ENCODE measurements around the gene PLCB1.
"Not testable (repeated sequence)": the region's sequence is repeated elsewhere in the genome, so short reads cannot be mapped to it uniquely, and the experiment has no call there.

The PLCB1 gene

GRCh38 chr20:8571611-8572010 is 439.5 kb downstream of the PLCB1 start:
- FAIRE-seq = no peak

DNA sequence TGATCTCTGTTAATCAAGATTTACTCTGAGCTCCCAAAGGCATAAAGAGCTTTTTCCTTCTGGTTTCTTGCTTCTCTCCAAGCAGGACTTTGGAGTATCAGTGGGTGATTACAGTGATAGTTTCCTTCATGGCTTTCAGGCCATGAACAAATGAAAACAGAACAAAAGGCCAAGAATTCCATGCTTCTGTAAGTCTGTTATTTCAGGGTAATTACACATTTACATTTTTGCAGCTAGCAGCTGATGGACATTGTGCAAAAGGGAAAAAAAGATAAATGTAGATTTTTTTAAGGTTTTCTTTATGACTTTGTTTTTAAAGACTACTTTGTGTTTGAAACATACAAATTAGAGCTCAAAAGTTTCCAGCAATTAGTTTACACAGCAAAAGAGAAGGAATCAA is 441.6 kb downstream of the PLCB1 start:
- no peak for FAIRE-seq

DNA sequence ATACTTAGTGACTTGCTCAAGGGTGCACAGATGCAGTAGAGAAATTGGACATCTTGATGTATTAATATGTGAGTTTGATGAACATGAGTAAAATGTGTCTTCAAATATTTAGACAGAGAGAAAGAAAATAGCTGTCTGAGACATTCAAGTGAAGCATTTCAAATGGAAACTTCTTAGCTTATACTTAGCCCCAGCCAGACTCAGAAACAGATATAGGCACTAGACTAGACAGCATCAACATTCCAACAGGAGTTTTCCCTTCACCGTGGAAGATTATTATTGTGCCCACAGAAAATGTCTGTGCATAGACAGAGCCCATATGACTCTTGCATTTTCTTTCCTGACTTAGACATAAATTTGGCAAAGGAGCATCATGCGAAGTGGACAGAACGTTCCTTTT is 443.0 kb downstream of the PLCB1 start:
- no peak for FAIRE-seq

DNA sequence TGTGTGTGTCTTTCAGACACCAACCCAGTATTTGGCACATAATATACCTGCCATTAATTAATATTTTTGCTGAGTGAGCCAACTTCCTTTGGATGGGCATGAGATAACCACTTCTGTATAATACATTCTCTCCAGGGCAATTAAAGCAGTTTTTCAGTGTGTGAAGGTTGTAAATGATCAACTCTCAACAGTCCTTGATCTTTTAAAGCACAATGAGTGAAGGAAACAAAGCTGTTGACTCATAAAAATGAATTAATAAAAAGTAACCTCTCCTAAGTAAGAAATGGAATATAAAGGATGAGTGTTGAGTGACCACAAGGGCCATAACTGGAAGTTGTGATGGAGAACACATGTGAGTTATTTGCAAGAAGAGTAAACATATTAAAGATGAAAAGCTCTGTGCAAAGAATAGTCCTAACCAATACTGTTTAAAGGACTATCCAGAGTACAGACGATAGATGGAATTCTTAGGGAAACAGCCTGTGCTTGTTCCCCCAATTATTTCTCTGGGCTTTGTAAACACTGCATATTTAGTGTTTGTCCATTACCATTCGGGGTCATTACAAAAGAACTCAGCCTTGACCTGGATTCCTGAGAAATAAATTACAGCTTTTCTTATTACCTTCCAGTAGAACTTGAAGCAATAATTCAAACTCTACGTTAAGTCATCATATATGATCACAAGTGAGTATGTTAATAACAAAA is 446.2 kb downstream of the PLCB1 start:
- FAIRE-seq = no peak

DNA sequence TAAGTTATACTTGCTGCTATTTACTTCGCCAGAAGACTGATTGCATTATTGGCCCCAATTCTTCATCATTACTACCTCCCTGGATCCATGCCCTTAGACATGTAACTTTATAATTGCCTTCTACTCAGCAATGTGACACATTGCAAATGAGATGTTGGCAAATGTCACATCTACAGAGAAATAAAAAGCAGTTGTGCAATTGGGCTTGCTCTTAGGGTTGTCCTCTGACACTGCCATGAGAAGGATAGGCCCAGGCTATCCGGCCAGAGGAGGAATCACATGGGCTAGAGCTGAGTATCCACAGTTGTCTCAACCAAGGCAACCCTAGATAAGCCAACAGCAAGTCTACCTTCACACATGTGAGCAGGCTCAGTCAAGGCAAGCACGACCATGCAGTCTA is 447.0 kb downstream of the PLCB1 start:
- no peak for FAIRE-seq

DNA sequence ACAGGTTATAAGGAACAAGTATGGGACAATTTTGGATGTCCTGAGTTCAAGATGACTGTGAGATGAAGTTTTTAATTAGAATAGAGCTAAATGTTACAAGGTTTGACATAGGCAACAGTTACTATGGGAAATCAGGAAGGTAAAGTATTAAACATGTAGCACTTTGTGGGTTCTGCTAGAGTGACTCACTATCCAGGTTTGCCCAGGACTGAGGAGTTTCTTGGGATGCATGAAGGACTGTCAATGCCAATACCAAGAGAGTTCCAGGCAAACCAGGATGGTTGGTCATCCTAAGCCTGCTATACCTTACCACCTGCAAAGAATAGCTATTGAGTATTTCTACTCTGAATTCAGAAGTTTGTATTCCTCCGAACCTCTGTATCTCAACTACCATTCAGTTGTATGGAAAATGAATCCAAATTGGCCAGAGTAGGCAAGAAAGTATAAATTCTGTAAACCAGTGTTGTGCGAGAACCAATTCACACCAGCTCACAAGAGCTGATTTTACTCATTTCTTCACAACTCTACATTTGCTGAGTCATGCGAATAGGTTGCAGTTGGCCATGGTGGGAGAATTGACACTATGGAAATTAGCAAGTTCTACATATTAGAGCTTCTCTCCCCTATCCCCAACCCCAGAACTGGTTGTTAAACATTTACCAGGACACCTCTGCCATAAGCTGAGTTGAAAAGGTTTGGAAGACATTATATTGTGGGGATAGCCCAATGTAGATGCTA is 449.5 kb downstream of the PLCB1 start:
- FAIRE-seq = no peak

DNA sequence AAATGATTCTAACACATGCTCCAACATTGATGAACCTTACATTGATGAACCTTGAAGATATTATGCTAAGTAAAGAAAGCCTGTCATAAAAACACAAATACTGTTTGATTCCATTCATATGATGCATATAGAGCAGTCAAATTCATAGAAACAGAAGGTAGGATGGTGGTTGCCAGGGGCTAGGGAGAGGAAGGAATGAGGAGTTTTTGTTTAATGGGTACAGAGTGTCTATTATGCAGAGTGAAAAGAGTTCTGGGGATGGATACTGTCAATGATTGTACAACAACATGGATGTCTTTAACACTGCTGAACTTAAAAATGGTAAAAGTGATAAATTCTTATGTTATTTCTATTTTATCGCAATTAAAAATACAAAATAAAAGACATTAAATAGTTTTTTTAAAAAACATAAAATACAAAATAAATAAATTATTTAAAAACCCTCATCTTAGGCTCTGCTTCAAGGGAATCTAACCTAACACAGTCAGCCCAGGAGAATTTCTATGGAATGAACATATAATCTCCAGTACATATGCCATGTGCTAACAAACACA is 451.0 kb downstream of the PLCB1 start:
- FAIRE-seq = no peak

- FAIRE-seq = no peak
Measured at GRCh38 chr20:8583566-8584043, 451.5 kb downstream of the PLCB1 start.

- no peak for FAIRE-seq
Measured at GRCh38 chr20:8587251-8587650, 455.2 kb downstream of the PLCB1 start.

DNA sequence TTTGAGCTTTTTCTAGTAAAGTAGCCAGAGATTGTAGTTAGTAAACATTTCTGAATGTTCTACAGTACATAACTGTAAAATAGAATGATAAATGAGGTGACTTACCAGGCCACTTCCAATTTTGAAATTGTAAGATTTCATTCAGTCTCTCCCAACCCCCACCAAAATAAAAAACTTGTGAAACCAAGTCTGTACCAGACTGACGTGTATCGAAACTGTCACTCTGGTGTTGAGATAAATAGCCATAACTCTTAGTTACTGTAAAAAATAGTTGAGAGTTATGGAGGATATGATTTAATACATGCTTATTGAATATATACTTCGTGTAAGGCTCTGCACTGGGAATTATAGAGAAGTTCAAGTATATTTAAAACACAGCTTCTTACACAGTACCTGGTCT is 455.7 kb downstream of the PLCB1 start:
- no peak for FAIRE-seq

- FAIRE-seq = no peak
Measured at GRCh38 chr20:8589956-8590355, 457.9 kb downstream of the PLCB1 start.

GRCh38 chr20:8600910-8601541 is 469.0 kb downstream of the PLCB1 start:
- not testable (repeated sequence) for FAIRE-seq

DNA sequence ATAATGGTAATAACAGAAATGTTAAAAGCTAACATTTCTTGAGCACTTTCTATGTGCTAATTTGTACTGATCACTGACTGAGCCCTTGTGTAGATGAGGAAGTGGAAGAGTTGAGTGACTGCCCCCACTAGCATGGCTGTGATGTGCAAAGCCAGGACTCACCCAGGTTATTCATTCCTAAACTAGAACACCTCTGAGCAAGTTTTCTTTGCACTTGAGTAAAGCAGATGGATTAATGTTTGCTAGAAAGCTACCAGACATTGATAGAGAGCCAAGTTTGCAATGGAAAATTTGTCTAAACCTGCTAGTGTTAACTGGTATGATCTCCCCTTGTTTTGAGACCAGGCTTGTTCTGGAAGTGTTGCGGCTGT is 469.5 kb downstream of the PLCB1 start:
- FAIRE-seq = no peak

- no peak for FAIRE-seq
Measured at GRCh38 chr20:8602389-8603116, 470.5 kb downstream of the PLCB1 start.

- FAIRE-seq = no peak
Measured at GRCh38 chr20:8608470-8608869, 476.4 kb downstream of the PLCB1 start.

DNA sequence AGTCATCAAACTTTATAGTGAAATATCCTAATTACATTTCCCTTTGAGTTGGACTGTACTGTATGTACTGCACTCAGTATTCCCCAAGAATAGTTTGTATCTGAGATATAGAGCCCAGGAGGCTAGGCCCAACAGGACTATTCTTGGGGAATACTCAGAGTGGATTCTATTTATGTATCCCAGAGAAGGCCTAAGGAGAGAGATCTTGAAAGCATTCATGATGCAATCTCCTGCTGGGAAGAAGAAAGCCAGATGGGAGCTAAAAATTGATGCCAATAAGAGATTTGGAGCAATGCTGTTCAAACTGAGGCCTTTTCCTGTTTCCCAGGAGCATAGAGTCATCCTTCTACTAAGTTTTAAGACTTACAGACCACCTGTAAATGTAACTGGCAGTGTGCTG is 484.7 kb downstream of the PLCB1 start:
- FAIRE-seq = no peak

DNA sequence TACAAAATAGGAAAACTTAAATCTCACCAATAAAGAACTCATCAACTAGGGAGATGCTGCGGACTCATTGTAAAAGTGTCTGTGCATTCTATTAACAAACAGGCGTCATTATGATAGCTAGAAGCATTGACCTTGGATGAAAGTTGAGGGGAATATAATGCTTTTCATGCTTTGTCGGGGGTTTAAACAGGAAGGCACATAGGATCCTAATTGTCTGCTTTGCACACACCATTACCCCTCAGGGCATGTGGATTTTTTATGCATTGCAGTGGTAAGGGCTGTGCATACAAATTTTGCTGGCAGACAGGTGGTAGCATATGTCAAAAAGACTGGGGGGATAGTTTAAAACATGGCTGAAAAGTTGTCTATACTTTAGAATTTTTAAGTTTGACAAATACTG is 488.9 kb downstream of the PLCB1 start:
- no peak for FAIRE-seq

- no peak for FAIRE-seq
Measured at GRCh38 chr20:8624046-8624445, 492.0 kb downstream of the PLCB1 start.

DNA sequence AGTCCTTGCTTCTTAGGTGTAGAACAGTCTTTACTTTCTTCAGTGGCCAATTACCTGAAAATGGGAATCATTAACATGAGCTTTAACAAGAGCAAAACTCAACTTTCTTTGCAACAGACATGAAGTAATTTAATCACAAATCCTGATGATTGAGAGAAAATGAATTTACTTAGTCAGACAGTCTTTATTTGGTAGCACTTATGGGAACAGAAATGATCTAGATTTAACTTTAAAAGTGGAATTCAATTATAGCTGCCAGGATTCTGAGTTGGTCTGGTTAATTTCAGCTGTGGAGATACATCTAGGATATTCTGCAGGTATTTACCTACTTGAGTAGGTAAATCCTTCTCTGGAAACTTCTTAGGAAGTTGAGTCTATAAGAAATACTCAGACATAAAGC is 492.6 kb downstream of the PLCB1 start:
- no peak for FAIRE-seq

DNA sequence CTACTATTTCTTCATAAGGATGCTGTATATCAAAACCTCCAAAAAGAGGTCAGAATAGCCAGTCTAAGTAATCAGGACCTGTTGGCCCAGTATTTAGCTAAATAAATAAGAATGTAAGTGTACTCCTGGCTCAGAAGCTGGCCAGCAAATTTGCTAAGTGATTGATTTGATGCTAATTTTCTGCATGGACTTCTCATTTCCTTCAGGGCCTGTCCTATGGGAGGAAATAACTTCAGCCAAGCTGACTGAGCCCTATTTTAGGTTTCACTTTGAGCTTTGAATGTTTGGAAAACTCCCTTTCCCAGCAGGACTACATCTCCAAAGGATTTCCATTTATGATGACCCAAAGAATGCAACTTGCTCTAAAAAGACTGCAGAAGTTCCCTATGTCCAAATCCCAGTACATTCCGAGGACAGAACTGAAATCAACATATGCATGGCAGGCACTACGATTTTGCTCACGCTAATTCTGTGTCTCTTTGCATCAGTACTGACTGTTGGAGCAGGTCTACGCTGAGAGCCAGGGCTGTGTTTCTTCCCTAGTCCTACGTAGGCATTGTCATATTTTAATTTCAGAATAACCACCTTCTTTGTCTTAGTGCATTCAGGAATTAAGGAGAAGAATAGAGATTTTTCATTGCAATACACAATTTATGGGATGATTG is 495.4 kb downstream of the PLCB1 start:
- no peak for FAIRE-seq

- no peak for FAIRE-seq
Measured at GRCh38 chr20:8631271-8631670, 499.2 kb downstream of the PLCB1 start.

DNA sequence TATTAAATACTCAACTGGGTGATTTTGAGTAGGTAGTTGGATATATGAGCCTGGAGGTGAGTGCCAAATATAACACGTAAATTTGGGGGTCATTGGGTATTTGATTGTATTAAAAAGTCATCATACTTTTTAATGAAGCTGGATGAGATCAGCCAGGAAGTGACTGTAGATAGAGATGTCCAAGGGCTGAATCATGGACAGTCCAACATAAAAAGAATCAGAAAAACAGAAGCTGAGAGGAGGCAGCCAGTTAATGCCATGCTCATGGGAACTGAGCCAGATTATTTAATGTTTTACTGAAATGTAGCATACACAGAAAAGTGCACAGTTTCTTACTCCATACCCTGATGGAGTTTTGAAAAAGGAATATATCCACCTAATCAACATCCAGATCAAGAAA is 501.3 kb downstream of the PLCB1 start:
- no peak for FAIRE-seq
